GM18519 (cell line): ENCODE results near the gene PRR22.

ENCODE experiments used
- ATAC-seq: cut with Tn5 transposase; IDR thresholded peaks from one replicate; pipeline ENCODE4 v1.9.1; 2021; ENCODE audit warnings: mild to moderate bottlenecking, moderate library complexity; ENCODE audit not compliant: unreplicated experiment, low FRiP score

The PRR22 gene

DNA sequence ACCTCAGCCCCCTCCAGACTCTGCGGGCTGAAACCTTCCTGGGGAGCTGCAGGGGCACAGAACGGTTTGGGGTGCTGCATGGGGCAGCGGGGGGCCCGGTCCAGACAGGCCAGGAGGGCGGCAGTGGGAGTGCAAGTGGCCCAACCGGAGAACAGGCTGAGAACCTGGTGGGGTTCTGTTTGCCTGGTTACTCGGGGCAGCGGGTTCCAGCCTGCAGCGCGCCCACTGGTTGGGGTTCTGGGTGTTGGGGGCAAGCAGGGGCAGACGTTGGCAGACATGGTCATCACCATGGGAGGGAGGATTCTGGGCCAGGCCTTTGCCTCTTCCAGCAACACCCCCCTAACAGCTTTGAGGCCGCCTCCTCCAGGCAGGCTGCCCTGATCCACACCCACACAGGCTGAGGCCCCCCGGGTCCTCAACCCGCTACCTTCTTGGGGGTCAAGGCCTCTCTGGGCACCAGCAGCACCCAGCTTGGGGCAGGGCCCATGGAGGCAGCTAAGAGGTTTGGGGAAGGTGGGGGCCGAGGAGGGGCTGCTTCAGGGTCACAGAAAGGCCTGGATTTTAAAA lies at the start of gene PRR22:
PRR22 (minus strand) TSS at position 166 of the 567 bp plus-strand sequence; CDS start at position 80, 86 bp downstream.
- no peak for ATAC-seq

DNA sequence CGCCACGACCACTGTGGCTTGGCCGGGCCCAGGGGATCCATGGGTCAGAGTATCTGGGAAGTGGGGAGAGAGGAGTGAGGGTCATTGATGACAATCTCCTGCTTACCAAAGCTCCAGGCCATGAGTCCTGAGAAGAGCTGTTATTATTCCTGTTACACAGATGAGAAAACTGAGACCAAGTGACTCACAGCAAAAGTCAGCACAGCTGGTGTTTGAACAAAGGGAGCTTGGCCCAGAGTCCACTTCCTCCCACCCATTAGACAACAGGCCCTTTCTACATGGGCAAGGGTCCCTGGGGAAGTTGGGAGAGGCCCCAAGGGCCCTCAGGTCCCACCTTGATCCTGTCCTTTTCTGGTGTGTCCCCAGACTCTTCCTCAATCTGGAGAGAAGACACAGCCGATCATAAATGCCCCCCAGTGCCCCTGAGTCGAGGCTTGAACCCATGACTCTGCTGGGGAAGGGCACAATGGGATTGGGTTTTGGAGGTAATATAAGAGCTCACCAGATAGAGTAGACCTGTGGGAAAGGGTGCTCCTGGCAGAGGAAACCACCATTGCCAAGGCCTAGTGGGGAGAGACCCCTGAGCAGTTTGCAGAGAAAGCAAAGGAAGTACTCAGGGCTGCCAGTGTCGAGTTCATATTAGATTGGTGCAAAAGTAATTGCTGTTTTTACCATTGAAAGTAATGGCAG lies 48.1 kb upstream of the PRR22 start:
- ATAC-seq = no peak

DNA sequence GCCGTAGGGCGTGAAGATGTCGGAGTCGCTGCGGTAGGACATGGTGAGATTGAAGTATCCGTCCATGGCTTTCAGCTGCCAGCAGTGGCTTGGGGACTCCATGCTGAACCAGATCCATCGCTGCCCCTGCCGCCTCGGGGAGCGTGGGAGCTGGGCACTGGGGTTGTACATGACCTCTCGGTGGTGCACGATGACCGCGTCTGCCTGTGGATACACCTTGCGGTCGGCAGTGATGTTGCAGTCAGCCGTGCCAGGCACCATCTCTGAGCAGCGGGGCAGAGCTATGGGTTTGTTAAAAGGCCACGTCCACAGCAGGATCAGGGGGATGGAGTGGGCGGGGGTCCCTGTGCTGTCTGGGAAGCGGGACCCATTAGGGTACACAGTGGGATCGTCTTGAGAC lies 47.5 kb upstream of the PRR22 start:
- no peak for ATAC-seq

DNA sequence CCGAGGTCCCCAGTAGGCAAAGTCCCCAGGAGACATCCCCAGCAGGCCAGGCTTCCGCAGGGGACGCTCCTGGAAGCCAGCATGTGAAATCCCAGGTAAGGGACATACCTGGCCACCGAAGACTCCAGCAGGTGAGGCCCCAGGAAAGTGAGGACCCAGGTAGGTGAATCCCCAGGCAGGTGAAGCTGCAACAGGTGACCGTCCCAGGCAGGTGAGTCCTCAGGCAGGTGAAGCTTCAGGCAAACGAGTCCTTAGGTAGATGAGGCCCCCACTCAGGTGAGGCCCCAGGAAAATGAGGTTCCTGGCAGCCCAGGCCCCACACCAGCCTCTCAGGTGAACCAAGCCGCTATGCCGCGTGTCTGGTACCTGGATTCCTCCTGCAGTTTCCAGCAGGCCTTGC lies 46.6 kb upstream of the PRR22 start:
- ATAC-seq = no peak

DNA sequence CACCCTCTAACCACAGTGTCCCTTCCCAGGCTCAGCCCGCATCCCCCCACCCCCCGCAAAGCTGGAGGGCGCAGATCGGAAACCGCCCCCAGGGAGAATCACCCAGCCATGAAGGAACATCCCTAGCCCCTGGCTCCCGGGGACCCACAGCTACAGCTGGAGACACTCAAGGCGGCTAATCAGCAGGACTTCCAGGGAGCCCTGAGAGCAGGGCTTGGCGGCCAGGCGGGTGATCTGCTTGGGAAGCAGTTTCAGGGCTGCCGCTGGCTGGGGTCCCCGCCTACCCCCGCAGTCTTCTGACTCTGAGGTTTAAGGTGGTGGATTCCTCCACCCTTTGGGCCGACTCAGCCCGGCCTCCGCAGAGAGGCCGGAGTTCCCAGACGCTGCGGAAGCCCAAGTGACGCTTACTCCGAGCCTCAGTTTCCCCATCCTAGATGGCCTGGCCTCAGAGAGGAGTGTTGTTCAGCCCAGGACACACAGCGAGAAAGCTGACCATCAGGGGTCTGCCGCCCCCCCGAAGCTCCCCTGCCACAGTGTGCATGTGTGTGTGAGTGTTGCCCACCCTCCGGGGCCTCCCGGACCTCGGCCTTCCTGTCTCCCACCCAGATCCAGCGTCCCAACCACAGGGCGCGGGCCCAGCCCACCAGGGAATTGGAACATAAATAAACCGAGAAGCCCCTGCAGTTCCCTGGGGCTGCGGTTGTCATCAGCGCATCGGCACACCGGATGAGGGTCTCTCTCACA lies 45.2 kb upstream of the PRR22 start:
- ATAC-seq = no peak

GRCh38 chr19:5828661-5829566 lies 44.4 kb upstream of the PRR22 start:
- no peak for ATAC-seq

- peak; percentile 55 for ATAC-seq
Measured at GRCh38 chr19:5827891-5828660, 43.5 kb upstream of the PRR22 start.

GRCh38 chr19:5827342-5827890 lies 42.9 kb upstream of the PRR22 start:
- ATAC-seq = no peak

DNA sequence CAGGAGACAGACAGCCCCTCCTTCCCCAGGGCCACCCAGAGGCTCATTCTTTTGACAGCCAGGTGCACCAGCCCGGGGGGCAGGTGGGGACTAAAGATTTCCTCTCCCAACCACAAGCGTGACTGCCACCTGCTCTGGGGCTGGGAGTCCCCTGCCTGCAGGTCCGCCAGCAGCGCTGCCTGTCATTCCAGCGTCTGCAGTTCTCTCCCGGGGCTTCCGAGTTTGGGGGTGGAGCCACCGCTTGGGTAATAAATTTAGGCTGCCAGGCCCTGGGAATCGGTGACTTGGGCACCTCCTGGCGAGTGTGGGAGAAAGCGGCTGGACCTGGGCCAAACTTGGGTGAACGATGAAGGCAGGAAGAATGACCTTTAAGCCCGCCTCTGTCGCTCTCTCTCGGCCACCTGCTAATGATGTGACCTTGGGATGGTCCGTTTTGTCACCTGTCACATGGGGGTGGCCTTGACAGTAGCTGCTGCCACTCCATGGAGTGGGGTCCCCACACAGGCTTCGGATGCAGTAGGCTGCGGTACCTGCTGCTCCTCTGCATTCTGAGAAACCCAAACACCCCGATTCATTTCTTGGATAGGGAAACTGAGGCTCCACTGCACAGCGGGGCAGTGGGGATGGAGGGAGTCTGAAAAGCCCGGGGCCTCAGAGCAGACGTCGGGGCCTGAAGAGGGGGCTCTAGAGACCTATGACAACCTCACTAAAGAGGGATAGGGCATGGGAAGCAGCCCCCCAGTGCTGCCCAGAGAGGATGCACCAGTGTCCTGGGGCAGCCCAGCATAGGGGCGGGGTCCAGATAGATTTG lies 42.2 kb upstream of the PRR22 start:
- no peak for ATAC-seq

- no peak for ATAC-seq
Measured at GRCh38 chr19:5825178-5825577, 40.6 kb upstream of the PRR22 start.

DNA sequence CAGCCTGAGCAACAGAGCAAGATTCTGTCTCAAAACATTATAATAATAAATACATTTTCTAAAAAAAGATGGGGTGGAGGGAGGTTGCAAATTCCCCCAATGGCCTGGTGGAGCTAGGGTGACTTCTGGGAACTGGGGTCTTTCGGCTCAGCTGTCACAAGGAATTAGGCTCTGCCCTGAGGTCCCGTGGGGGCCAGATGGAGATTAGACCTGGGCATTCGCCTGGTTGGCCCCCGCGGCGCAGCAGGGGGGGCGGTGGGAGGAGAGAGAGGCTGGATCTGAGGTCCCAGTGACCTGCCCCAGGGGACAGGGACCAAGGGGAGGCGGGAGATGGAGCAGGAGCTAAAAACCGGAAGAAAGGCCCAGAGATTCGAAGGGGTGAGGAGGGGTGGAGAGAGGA lies 40.2 kb upstream of the PRR22 start:
- no peak for ATAC-seq

- ATAC-seq = no peak
Measured at GRCh38 chr19:5823579-5824281, 39.2 kb upstream of the PRR22 start.

DNA sequence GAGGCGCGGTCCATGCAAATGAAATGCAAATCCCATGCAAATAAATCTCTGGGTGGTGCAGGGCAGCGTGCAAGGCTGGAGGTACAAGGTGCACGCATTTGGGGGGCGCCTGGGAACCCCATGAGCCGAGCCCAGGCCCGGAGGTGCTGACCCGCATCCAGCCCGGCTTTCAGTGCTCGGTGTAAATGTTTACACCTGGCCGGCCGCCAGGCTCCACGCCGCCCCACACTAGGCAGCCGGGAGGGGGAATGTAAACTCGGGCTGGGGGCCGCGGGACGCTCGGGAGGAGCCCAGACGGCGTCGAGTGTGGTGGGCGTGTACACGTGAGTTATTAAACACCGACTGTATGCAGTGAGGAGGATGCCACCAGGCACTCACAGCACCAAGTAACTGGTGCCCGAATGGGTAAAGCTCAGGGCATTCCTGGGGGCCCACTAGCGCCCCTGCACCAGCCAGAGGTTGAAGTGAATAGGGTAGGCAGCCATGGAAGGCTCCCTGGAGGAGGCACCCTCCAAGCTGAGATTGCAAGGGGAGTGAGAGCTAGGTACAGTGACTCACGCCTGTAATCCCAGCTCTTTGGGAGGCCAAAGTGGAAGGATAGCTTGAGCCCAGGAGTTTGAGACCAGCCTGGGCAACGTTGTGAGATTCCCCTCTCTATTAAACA lies 37.8 kb upstream of the PRR22 start:
- ATAC-seq = no peak

DNA sequence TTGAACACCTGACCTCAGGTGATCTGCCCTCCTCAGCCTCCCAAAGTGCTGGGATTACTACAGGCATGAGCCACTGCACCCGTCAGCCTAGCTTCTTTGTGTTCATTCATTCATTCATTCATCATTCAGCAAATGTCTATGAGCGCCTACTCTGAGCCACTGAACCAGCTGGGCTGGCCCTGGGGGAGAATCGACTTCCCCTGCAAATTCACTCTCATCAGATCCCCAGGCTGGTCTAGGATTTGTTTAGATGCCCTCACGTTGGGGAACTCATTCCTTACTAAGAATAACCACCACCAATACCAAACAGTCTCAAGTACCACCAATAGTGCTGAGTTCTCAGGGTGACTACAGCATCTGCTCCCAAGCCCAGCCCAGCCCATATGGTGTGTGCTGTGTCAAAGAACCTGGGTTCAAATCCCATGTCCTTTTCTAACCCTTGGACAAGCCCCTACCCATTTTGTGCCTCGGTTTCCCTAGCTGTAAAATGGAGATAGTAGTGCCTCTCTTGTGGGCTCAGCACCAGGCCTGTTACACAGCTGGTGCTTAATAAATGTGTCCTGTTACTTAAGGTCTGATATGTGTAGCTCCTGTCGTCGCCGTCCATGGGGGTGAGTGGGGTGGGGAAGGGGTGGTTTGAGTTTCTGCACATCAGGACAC lies 37.1 kb upstream of the PRR22 start:
- ATAC-seq = no peak

DNA sequence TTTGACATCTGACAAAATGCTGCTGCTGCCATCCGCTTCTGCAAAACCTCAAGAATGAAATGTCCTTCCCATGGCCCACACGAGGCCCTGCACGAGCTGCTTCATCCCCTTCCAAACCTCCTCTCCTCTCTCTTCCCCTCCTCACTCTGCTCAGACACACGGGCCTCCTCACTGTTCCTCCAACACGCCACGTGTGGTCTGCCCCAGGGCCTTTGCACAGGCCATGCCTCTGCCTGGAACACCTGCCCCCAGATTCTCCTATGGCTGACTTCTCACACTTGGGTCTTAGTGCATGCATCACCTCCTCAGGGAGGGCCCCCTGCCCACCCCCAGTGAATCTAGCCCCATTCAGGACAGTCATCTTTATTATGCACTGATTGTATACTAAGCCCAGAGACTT lies 36.2 kb upstream of the PRR22 start:
- ATAC-seq = no peak

GRCh38 chr19:5818594-5818993 lies 34.0 kb upstream of the PRR22 start:
- ATAC-seq = no peak

GRCh38 chr19:5817218-5817617 lies 32.7 kb upstream of the PRR22 start:
- ATAC-seq = no peak
